HepG2 (cell line): ENCODE results near the gene MIF. TPM values are rescaled to one million over a fixed set of nuclear protein-coding genes. Genes with fewer than 3 reads are reported as not detected.

Experiments
- BCL6 ChIP-seq: IDR thresholded peaks from 2 replicates; pipeline ENCODE4 v1.6.1; 2016; ENCODE audit warnings: missing genetic modification reagents, missing compliant biosample characterization
- E2F1 ChIP-seq: sonication (generic); formaldehyde crosslinking; IDR thresholded peaks from 2 replicates; pipeline ENCODE4 v1.5.0; 2020; ENCODE audit warnings: missing genetic modification reagents
- FOXO4 ChIP-seq: sonication (generic); formaldehyde crosslinking; conservative IDR thresholded peaks from 2 replicates; pipeline ENCODE4 v1.8.1; 2023; ENCODE audit warnings: missing genetic modification reagents
- HDAC1 ChIP-seq: sonication (generic); formaldehyde crosslinking; IDR thresholded peaks from 2 replicates; pipeline ENCODE4 v1.5.1; 2020; ENCODE audit warnings: mild to moderate bottlenecking, missing genetic modification reagents
- HES4 ChIP-seq: sonication (generic); formaldehyde crosslinking; IDR thresholded peaks from 2 replicates; pipeline ENCODE4 v1.9.0; 2021; ENCODE audit warnings: mild to moderate bottlenecking, missing genetic modification reagents, borderline replicate concordance
- HIC2 ChIP-seq: sonication (generic); formaldehyde crosslinking; IDR thresholded peaks from 2 replicates; pipeline ENCODE4 v1.9.0; 2022; ENCODE audit warnings: low read depth, missing genetic modification reagents
- IKZF4 ChIP-seq: sonication (generic); formaldehyde crosslinking; IDR thresholded peaks from 2 replicates; pipeline ENCODE4 v1.5.1; 2020; ENCODE audit warnings: borderline replicate concordance, mild to moderate bottlenecking, low read depth, missing genetic modification reagents; ENCODE audit errors: not compliant biosample characterization
- KDM2A ChIP-seq: sonication (generic); formaldehyde crosslinking; IDR thresholded peaks from 2 replicates; pipeline ENCODE4 v1.4.0; 2020; ENCODE audit warnings: low read depth, missing genetic modification reagents, borderline replicate concordance
- LRRFIP1 ChIP-seq: sonication (generic); formaldehyde crosslinking; conservative IDR thresholded peaks from 2 replicates; pipeline ENCODE4 v1.4.0; 2020; ENCODE audit warnings: missing genetic modification reagents
- NKX3-1 ChIP-seq: sonication (generic); formaldehyde crosslinking; IDR thresholded peaks from 2 replicates; pipeline ENCODE4 v1.5.0; 2020; ENCODE audit warnings: missing genetic modification reagents
- TAF1 ChIP-seq: sonication (generic); formaldehyde crosslinking; IDR thresholded peaks from 2 replicates; pipeline ENCODE4 v1.4.0; 2020; ENCODE audit warnings: missing genetic modification reagents
- ZBTB7A ChIP-seq: sonication (generic); formaldehyde crosslinking; IDR thresholded peaks from 2 replicates; pipeline ENCODE4 v1.8.0; 2022; ENCODE audit warnings: mild to moderate bottlenecking, missing genetic modification reagents
- ZMYM2 ChIP-seq: sonication (generic); formaldehyde crosslinking; IDR thresholded peaks from 2 replicates; pipeline ENCODE4 v1.8.0; 2022; ENCODE audit warnings: mild to moderate bottlenecking, missing genetic modification reagents
- ZMYM4 ChIP-seq: sonication (generic); formaldehyde crosslinking; IDR thresholded peaks from 2 replicates; pipeline ENCODE4 v1.8.1; 2023; ENCODE audit warnings: mild to moderate bottlenecking, missing genetic modification reagents
- ZNF124 ChIP-seq: sonication (generic); formaldehyde crosslinking; IDR thresholded peaks from 2 replicates; pipeline ENCODE4 v1.4.0; 2020; ENCODE audit warnings: missing genetic modification reagents
- ZNF232 ChIP-seq: sonication (generic); formaldehyde crosslinking; IDR thresholded peaks from 2 replicates; pipeline ENCODE4 v1.4.0; 2020; ENCODE audit warnings: missing genetic modification reagents, borderline replicate concordance
- ZNF263 ChIP-seq: sonication (generic); formaldehyde crosslinking; IDR thresholded peaks from 2 replicates; pipeline ENCODE4 v1.4.0; 2020; ENCODE audit warnings: missing genetic modification reagents
- ZNF33B ChIP-seq: sonication (generic); formaldehyde crosslinking; IDR thresholded peaks from 2 replicates; pipeline ENCODE4 v1.5.1; 2020; ENCODE audit warnings: mild to moderate bottlenecking, missing genetic modification reagents
- ZNF451 ChIP-seq: sonication (generic); formaldehyde crosslinking; IDR thresholded peaks from 2 replicates; pipeline ENCODE4 v1.5.0; 2020; ENCODE audit warnings: mild to moderate bottlenecking, missing genetic modification reagents
- ZNF615 ChIP-seq: sonication (generic); formaldehyde crosslinking; IDR thresholded peaks from 2 replicates; pipeline ENCODE4 v1.5.0; 2020; ENCODE audit warnings: mild to moderate bottlenecking, missing genetic modification reagents, borderline replicate concordance
- ZNF775 ChIP-seq: sonication (generic); formaldehyde crosslinking; IDR thresholded peaks from 2 replicates; pipeline ENCODE4 v1.4.0; 2020; ENCODE audit warnings: missing genetic modification reagents, mild to moderate bottlenecking, moderate library complexity, borderline replicate concordance
- ZNF841 ChIP-seq: sonication (generic); formaldehyde crosslinking; IDR thresholded peaks from 2 replicates; pipeline ENCODE4 v1.8.1; 2023; ENCODE audit warnings: missing genetic modification reagents, borderline replicate concordance
- polyA plus RNA-seq, 8 experiments: library from polyadenylated mRNA; depleted of rRNA in 3 of 8; stranded (reverse) in 7 of 8; unstranded in 1 of 8; fragments of >200 nt; fragmentation: Illumina TruSeq in 4 of 8; extraction: Trizol in 4 of 8; gene quantifications; 2 replicates each; pipeline versions ENCODE4 v1.2.1 to v1.2.3, GENCODE V29; 2011 to 2016; ENCODE audit warnings: low read depth in 4 of 8, missing spikeins in 1 of 8, mixed read lengths in 1 of 8; ENCODE audit not compliant: insufficient read depth in 1 of 8
- total RNA-seq, 5 experiments: library from RNA; depleted of rRNA; stranded (reverse); fragments of >200 nt; fragmentation: Illumina TruSeq; extraction: Trizol; gene quantifications; 2 replicates each; pipeline ENCODE4 v1.2.3, GENCODE V29; 2016; ENCODE audit warnings: low read depth in 1 of 5

MIF gene
- total and polyA plus RNA-seq, 2 of the 13 experiments (the other 11 are each of a cell fraction or from before 2014, with no cell fraction given) = 634 to 675 TPM

GRCh38 chr22:23894710-23895598, 771 bp downstream of the MIF start (continued):
- TF ChIP-seq LRRFIP1 (CRISPR knock-in tag) (no peak), NKX3-1 (CRISPR knock-in tag) (no peak; the same call in 1 of the 2 replicates), TAF1 (peak; percentile 51; the same call in 1 of the 2 replicates), ZNF841 (CRISPR knock-in tag) (no peak), ZNF775 (CRISPR knock-in tag) (0 out of 2 replicates have a peak, but pooled peaks have one; percentile 21), ZMYM4 (CRISPR knock-in tag) (peak; percentile 31; the same call in 1 of the 2 replicates), BCL6 (CRISPR knock-in tag) (peak; percentile 14; the same call in 1 of the 2 replicates), IKZF4 (CRISPR knock-in tag) (peak; percentile 74), FOXO4 (CRISPR knock-in tag) (peak; percentile 88; the same call in 1 of the 2 replicates), HES4 (peak; percentile 66), ZNF263 (CRISPR knock-in tag) (peak; percentile 96), ZBTB7A (CRISPR knock-in tag) (peak; percentile 64), HIC2 (CRISPR knock-in tag) (peak; percentile 54; the same call in 1 of the 2 replicates), ZNF33B (CRISPR knock-in tag) (peak; percentile 73; the same call in 1 of the 2 replicates), ZNF451 (CRISPR knock-in tag) (0 out of 2 replicates have a peak, but pooled peaks have one; percentile 82), ZNF124 (CRISPR knock-in tag) (peak; percentile 15; the same call in 1 of the 2 replicates), ZNF232 (peak; percentile 78; the same call in 1 of the 2 replicates), E2F1 (CRISPR knock-in tag) (no peak), ZMYM2 (0 out of 2 replicates have a peak, but pooled peaks have one; percentile 29), HDAC1 (peak; percentile 54), ZNF615 (CRISPR knock-in tag) (peak; percentile 48; the same call in 1 of the 2 replicates), KDM2A (CRISPR knock-in tag) (peak; percentile 85)
